Measurements from ENCODE around the gene KCNA3. TPM values are rescaled to one million over a fixed set of nuclear protein-coding genes. Genes with fewer than 3 reads are reported as not detected.

Gene KCNA3
- total and polyA plus RNA-seq, 4 donors, result 0.23 to 2.2 (median 0.34) TPM

- DNase-seq (ENCODE audit: low spot score), result no peak
- Histone ChIP-seq H3K4me1 (ENCODE audit: control insufficient read depth in 4 of 4, insufficient read depth in 4 of 4, low read length in 3 of 4) (no peaks in the 10 kb centered on the region), H3K27me3 (ENCODE audit: control insufficient read depth in 4 of 4, insufficient read depth in 4 of 4, low read length in 3 of 4) (no peaks in the 10 kb centered on the region), H3K27ac (ENCODE audit: low read depth in 1 of 2, low read length in 2 of 2) (no peak overlapping the region), H3K36me3 (ENCODE audit: control insufficient read depth in 4 of 4, insufficient read depth in 3 of 4, low read depth in 1 of 4, low read length in 3 of 4) (no peaks in the 10 kb centered on the region), H3K9me3 (ENCODE audit: control insufficient read depth in 4 of 4, low read length in 3 of 4) (peaks cover 0 to 2% (median under 1%) of the 10 kb centered on the region in 4 donors), H3K4me3 (ENCODE audit: low read depth in 1 of 3, low read length in 3 of 3) (no peak overlapping the region), H3K9ac (ENCODE audit: low read depth in 1 of 2, low read length in 2 of 2) (no peak overlapping the region)
- no peak for TF ChIP-seq GABPA (IDR thresholded peaks at IDR 0.05 in 1 of 2, conservative IDR thresholded peaks at IDR 0.05 in 1 of 2)
- no peak for TF ChIP-seq ATF3 (IDR thresholded peaks at IDR 0.05)
- no peak for TF ChIP-seq ZBTB33 (IDR thresholded peaks at IDR 0.05)
- no peak for TF ChIP-seq HNF4G (IDR thresholded peaks at IDR 0.05)
- TF ChIP-seq SP1 (IDR thresholded peaks at IDR 0.05), result no peak
- no peak for TF ChIP-seq NR2F2 (IDR thresholded peaks at IDR 0.05)
- no peak for TF ChIP-seq HNF4A (conservative IDR thresholded peaks at IDR 0.05)
- TF ChIP-seq REST (IDR thresholded peaks at IDR 0.05), result no peak
- TF ChIP-seq RAD21 (IDR thresholded peaks at IDR 0.05), result no peak
- TF ChIP-seq MAX (IDR thresholded peaks at IDR 0.05), result no peak
- no peak for TF ChIP-seq CTCF (IDR thresholded peaks at IDR 0.05; ENCODE audit: low read depth, low read length, missing input control)
- no peak for TF ChIP-seq EGR1 (IDR thresholded peaks at IDR 0.05; ENCODE audit: low read depth in 2 of 2)
- no peak for TF ChIP-seq FOXA2 (IDR thresholded peaks at IDR 0.05)
- no peak for TF ChIP-seq YY1 (IDR thresholded peaks at IDR 0.05)
- TF ChIP-seq JUND (IDR thresholded peaks at IDR 0.05), result no peak
- no peak for TF ChIP-seq TAF1 (conservative IDR thresholded peaks at IDR 0.05)
- 74% methylated on average over 2 of the region's 2 CpGs for WGBS
Measured at GRCh38 chr1:110700767-110701166, 26.0 kb upstream of the KCNA3 start.

GRCh38 chr1:110697606-110698005 is 22.9 kb upstream of the KCNA3 start:
- WGBS, result 83% methylated on average over 4 of the region's 4 CpGs
- no peak for TF ChIP-seq HNF4G (IDR thresholded peaks at IDR 0.05)
- no peak for TF ChIP-seq CTCF (IDR thresholded peaks at IDR 0.05; ENCODE audit: low read depth, low read length, missing input control)
- no peak for DNase-seq (ENCODE audit: low spot score)
- Histone ChIP-seq H3K4me1 (ENCODE audit: control insufficient read depth in 4 of 4, insufficient read depth in 4 of 4, low read length in 3 of 4) (no peaks in the 10 kb centered on the region), H3K9me3 (ENCODE audit: control insufficient read depth in 4 of 4, low read length in 3 of 4) (peaks cover 0 to 2% (median under 1%) of the 10 kb centered on the region in 4 donors), H3K4me3 (ENCODE audit: low read depth in 1 of 3, low read length in 3 of 3) (no peak overlapping the region), H3K9ac (ENCODE audit: low read depth in 1 of 2, low read length in 2 of 2) (no peak overlapping the region), H3K36me3 (ENCODE audit: control insufficient read depth in 4 of 4, insufficient read depth in 3 of 4, low read depth in 1 of 4, low read length in 3 of 4) (no peaks in the 10 kb centered on the region), H3K27ac (ENCODE audit: low read depth in 1 of 2, low read length in 2 of 2) (no peak overlapping the region), H3K27me3 (ENCODE audit: control insufficient read depth in 4 of 4, insufficient read depth in 4 of 4, low read length in 3 of 4) (peaks cover 0 to 4% (median 0%) of the 10 kb centered on the region in 4 donors)
